H9 (cell line): ENCODE data around the gene AGL. TPM values are rescaled to one million over a fixed set of nuclear protein-coding genes. Genes with fewer than 3 reads are reported as not detected.
A peak's percentile ranks its signal among the peaks of the same experiment; 100 is the strongest.

Source experiments
- DNase-seq: peaks from one replicate; pipeline ENCODE4 v3.0.0-alpha.2; 2017
- H2AFZ ChIP-seq: one replicate; pipeline ENCODE4 v1.6.1; 2013; ENCODE audit warnings: mild to moderate bottlenecking, low read length, control low read depth, moderate library complexity
- H2AK5ac ChIP-seq: 2 replicates; pipeline ENCODE4 v1.6.1; 2013; ENCODE audit warnings: low read length, control low read depth, mixed read lengths; ENCODE audit not compliant: insufficient read length
- H2BK120ac ChIP-seq: one replicate; pipeline ENCODE4 v1.6.1; 2013; ENCODE audit warnings: low read depth, mild to moderate bottlenecking, low read length, control low read depth, inconsistent platforms; ENCODE audit not compliant: poor library complexity, severe bottlenecking
- H2BK12ac ChIP-seq: 2 replicates; pipeline ENCODE4 v1.6.1; 2013; ENCODE audit warnings: low read length, control low read depth, mixed read lengths, low read depth; ENCODE audit not compliant: insufficient read length
- H2BK15ac ChIP-seq: 2 replicates; pipeline ENCODE4 v1.6.1; 2013; ENCODE audit warnings: low read depth, low read length, control low read depth
- H2BK20ac ChIP-seq: one replicate; pipeline ENCODE4 v1.6.1; 2013; ENCODE audit warnings: low read depth, mild to moderate bottlenecking, low read length, control low read depth, inconsistent platforms; ENCODE audit not compliant: poor library complexity, severe bottlenecking
- H2BK5ac ChIP-seq: 2 replicates; pipeline ENCODE4 v1.6.1; 2013; ENCODE audit warnings: low read length, control low read depth, mixed read lengths; ENCODE audit not compliant: insufficient read length
- H3K14ac ChIP-seq: 2 replicates; pipeline ENCODE4 v1.6.1; 2013; ENCODE audit warnings: low read length, control low read depth; ENCODE audit not compliant: insufficient read depth
- H3K18ac ChIP-seq: 2 replicates; pipeline ENCODE4 v1.6.1; 2013; ENCODE audit warnings: low read depth, mild to moderate bottlenecking, mixed read lengths, low read length, control low read depth; ENCODE audit not compliant: insufficient read length
- H3K23ac ChIP-seq: 2 replicates; pipeline ENCODE4 v1.6.1; 2013; ENCODE audit warnings: low read length, control low read depth, mixed read lengths, low read depth; ENCODE audit not compliant: insufficient read length
- H3K23me2 ChIP-seq: 2 replicates; pipeline ENCODE4 v1.6.1; 2013; ENCODE audit warnings: low read depth, mild to moderate bottlenecking, mixed read lengths, low read length, control low read depth; ENCODE audit not compliant: insufficient read length, poor library complexity, severe bottlenecking
- H3K27ac ChIP-seq: 2 replicates; pipeline ENCODE4 v1.5.1; 2013; ENCODE audit warnings: low read length, control low read depth, mixed read lengths, low read depth; ENCODE audit not compliant: insufficient read length
- H3K27me3 ChIP-seq: 2 replicates; pipeline ENCODE4 v1.6.1; 2013; ENCODE audit warnings: low read length, control low read depth, inconsistent platforms; ENCODE audit not compliant: insufficient read depth
- H3K4ac ChIP-seq: 2 replicates; pipeline ENCODE4 v1.6.1; 2013; ENCODE audit warnings: low read depth, mild to moderate bottlenecking, control low read depth, inconsistent platforms, low read length, moderate library complexity
- H3K4me1 ChIP-seq: 2 replicates; pipeline ENCODE4 v1.6.1; 2013; ENCODE audit warnings: low read length, control low read depth, inconsistent platforms; ENCODE audit not compliant: insufficient read depth
- H3K4me2 ChIP-seq: 2 replicates; pipeline ENCODE4 v1.6.1; 2013; ENCODE audit warnings: low read length, control low read depth, mixed read lengths; ENCODE audit not compliant: insufficient read length, insufficient read depth
- H3K56ac ChIP-seq: 2 replicates; pipeline ENCODE4 v1.6.1; 2013; ENCODE audit warnings: low read depth, mild to moderate bottlenecking, mixed read lengths, low read length, control low read depth; ENCODE audit not compliant: insufficient read length
- H3K79me1 ChIP-seq: 2 replicates; pipeline ENCODE4 v1.6.1; 2013; ENCODE audit warnings: low read depth, mild to moderate bottlenecking, moderate library complexity, low read length, control low read depth, inconsistent platforms; ENCODE audit not compliant: insufficient read depth, poor library complexity, severe bottlenecking
- H3K79me2 ChIP-seq: 2 replicates; pipeline ENCODE4 v1.6.1; 2013; ENCODE audit warnings: low read length, control low read depth, inconsistent platforms; ENCODE audit not compliant: insufficient read depth
- H3K9ac ChIP-seq: 2 replicates; pipeline ENCODE4 v1.6.1; 2013; ENCODE audit warnings: low read length, control low read depth, mixed read lengths; ENCODE audit not compliant: insufficient read length; ENCODE audit errors: extremely low read depth
- H3K9me3 ChIP-seq: one replicate; pipeline ENCODE4 v1.6.1; 2013; ENCODE audit warnings: low read depth, low read length, inconsistent platforms; ENCODE audit not compliant: control insufficient read depth
- H3T11ph ChIP-seq: one replicate; pipeline ENCODE4 v1.6.1; 2013; ENCODE audit warnings: mild to moderate bottlenecking, low read length, control low read depth, inconsistent platforms
- H4K20me1 ChIP-seq: one replicate; pipeline ENCODE4 v1.6.1; 2013; ENCODE audit not compliant: control insufficient read depth, insufficient read length, insufficient read depth
- H4K5ac ChIP-seq: 2 replicates; pipeline ENCODE4 v1.6.1; 2013; ENCODE audit warnings: low read depth, mild to moderate bottlenecking, mixed read lengths, low read length, control low read depth; ENCODE audit not compliant: insufficient read length
- H4K8ac ChIP-seq: replicated peaks from 2 replicates; pipeline ENCODE4 v1.6.1; 2013; ENCODE audit warnings: low read length, control low read depth, mixed read lengths, low read depth; ENCODE audit not compliant: insufficient read length
- H4K91ac ChIP-seq: 2 replicates; pipeline ENCODE4 v1.6.1; 2013; ENCODE audit warnings: low read depth, mild to moderate bottlenecking, moderate library complexity, mixed read lengths, low read length, control low read depth; ENCODE audit not compliant: insufficient read length
- H3K27ac Mint-ChIP-seq, 3 experiments: 2 replicates in 2 of 3; 3 replicates in 1 of 3; pipeline ENCODE4 v1.8.0; 2020 to 2021; ENCODE audit warnings: mixed read lengths in 3 of 3, mild to moderate bottlenecking in 1 of 3, moderate library complexity in 1 of 3
- H3K27me3 Mint-ChIP-seq: 2 replicates; pipeline ENCODE4 v1.8.0; 2021; ENCODE audit warnings: low read depth, mild to moderate bottlenecking, moderate library complexity, mixed read lengths
- H3K36me3 Mint-ChIP-seq, 3 experiments: 2 replicates in 2 of 3; 3 replicates in 1 of 3; pipeline ENCODE4 v1.8.0; 2020 to 2021; ENCODE audit warnings: low read depth in 3 of 3, mixed read lengths in 3 of 3; ENCODE audit not compliant: insufficient read depth in 1 of 3
- H3K4me1 Mint-ChIP-seq, 2 experiments: 2 replicates each; pipeline ENCODE4 v1.8.0; 2020; ENCODE audit warnings: mixed read lengths in 2 of 2
- H3K4me3 Mint-ChIP-seq, 2 experiments: 2 replicates in 1 of 2; 3 replicates in 1 of 2; pipeline ENCODE4 v1.8.0; 2020 to 2021; ENCODE audit warnings: mild to moderate bottlenecking in 2 of 2, mixed read lengths in 2 of 2, moderate library complexity in 1 of 2
- H3K9me3 Mint-ChIP-seq, 2 experiments: 2 replicates in 1 of 2; 3 replicates in 1 of 2; pipeline ENCODE4 v1.8.0; 2020; ENCODE audit warnings: mild to moderate bottlenecking in 2 of 2, mixed read lengths in 2 of 2, moderate library complexity in 1 of 2
- WGBS: extraction: QIAGEN DNeasy Blood & Tissue Kit; methylation state at CpG from one replicate; pipeline ENCODE4 v1.1.7; 2013; ENCODE audit warnings: missing lambda C conversion rate, low lambda C conversion rate, mixed read lengths; ENCODE audit not compliant: insufficient read length; ENCODE audit errors: extremely low coverage; 5-methylcytosine and 5-hydroxymethylcytosine counted together
- total RNA-seq: library from RNA; stranded (reverse); gene quantifications from 2 replicates; pipeline ENCODE4 v1.2.1, GENCODE V29; 2021
- TF ChIP-seq, protein P1 (sequence below): fragments of 200-600 bp; sonication (generic); conservative IDR thresholded peaks from 3 replicates; pipeline ENCODE4 v1.8.0; 2021; ENCODE audit warnings: antibody characterized with exemption, mild to moderate bottlenecking

Gene AGL
- total RNA-seq, 1 experiment from 2014 or later, result 24.0 TPM

DNA sequence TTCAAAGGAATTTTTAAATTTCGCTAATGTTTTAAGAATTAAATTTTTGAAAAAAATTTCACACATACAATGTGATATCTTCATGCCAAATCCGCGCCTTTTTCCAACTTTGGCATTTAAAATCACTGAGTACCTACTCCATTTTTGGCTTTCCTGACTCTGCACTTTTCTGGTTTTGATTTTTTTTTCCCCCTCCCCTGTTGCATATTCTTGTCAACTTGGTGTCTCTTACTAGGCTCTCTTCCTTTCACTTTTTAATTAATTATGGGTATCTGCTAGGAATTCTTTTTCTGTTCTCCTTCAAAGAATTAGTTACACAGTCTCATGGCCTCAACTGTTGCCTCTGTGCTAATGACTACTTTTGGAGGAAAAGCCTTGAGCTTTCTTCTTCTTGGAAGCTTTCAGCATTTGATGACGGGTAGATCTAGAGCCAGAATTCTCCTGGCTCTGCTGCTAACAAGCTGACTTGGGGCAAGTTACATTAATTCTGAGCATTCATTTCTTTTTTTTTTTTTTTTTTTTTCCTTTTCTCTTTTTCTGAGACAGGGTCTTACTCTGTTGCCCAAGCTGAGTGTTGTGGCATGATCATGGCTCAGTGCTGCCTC lies 1.8 kb downstream of the AGL start:
- Histone ChIP-seq H4K5ac (no peak overlapping the region), H4K20me1 (peaks cover 2% of the 10 kb centered on the region), H3K23ac (no peak overlapping the region), H3K79me2 (no peaks in the 10 kb centered on the region), H3K9me3 (no peaks in the 10 kb centered on the region), H3K23me2 (peaks cover 4% of the 10 kb centered on the region), H3K9ac (no peak overlapping the region), H2BK5ac (no peak overlapping the region), H3K4ac (no peak overlapping the region), H4K8ac (no peak overlapping the region), H3K18ac (no peak overlapping the region), H2AFZ (no peak overlapping the region), H3K4me2 (no peak overlapping the region), H3T11ph (no peak overlapping the region), H2AK5ac (no peak overlapping the region), H2BK120ac (no peak overlapping the region), H3K4me1 (peaks cover 3% of the 10 kb centered on the region), H2BK20ac (no peak overlapping the region), H3K79me1 (no peaks in the 10 kb centered on the region), H3K27me3 (no peaks in the 10 kb centered on the region), H4K91ac (no peak overlapping the region), H3K56ac (no peak overlapping the region), H3K14ac (no peak overlapping the region), H2BK12ac (no peak overlapping the region), H3K27ac (no peak overlapping the region), H2BK15ac (no peak overlapping the region)
- WGBS, result no CpG with 5 or more reads among the region's 4 CpGs
- Mint-ChIP-seq H3K27ac (no peak overlapping the region), H3K27me3 (no peaks in the 10 kb centered on the region), H3K36me3 (peaks cover 10 to 33% (median 30%) of the 10 kb centered on the region in 3 experiments), H3K4me3 (peak overlapping the region; percentile 21 to 93; a peak in 4 of 5 replicates), H3K4me1 (peaks cover 20 to 29% of the 10 kb centered on the region in 2 experiments), H3K9me3 (peaks cover 3 to 4% of the 10 kb centered on the region in 2 experiments; a peak in 2 of 5 replicates)
- DNase-seq, result no peak
- TF ChIP-seq, protein P1, sequence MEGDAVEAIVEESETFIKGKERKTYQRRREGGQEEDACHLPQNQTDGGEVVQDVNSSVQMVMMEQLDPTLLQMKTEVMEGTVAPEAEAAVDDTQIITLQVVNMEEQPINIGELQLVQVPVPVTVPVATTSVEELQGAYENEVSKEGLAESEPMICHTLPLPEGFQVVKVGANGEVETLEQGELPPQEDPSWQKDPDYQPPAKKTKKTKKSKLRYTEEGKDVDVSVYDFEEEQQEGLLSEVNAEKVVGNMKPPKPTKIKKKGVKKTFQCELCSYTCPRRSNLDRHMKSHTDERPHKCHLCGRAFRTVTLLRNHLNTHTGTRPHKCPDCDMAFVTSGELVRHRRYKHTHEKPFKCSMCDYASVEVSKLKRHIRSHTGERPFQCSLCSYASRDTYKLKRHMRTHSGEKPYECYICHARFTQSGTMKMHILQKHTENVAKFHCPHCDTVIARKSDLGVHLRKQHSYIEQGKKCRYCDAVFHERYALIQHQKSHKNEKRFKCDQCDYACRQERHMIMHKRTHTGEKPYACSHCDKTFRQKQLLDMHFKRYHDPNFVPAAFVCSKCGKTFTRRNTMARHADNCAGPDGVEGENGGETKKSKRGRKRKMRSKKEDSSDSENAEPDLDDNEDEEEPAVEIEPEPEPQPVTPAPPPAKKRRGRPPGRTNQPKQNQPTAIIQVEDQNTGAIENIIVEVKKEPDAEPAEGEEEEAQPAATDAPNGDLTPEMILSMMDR, result no peak
